Stimulated activated CD8-positive, alpha-beta memory T cell treated with anti-CD3 and anti-CD28 coated beads, Interleukin-7, amount 100 ng/mL, for 48 hours (primary cell): Measurements from ENCODE around the gene TRMT10A.

Experiments used
- DNase-seq, 2 donors: peaks; one replicate each; pipeline ENCODE4 v3.0.0-alpha.2; 2020; ENCODE audit warnings: low read depth in 1 of 2; ENCODE audit errors: extremely low read depth in 1 of 2

Gene TRMT10A

GRCh38 chr4:99563310-99564186 lies at the start of gene TRMT10A:
Gene TRMT10A (minus strand): TSS chr4:99564039. CDS start chr4:99559338, 4,701 bp downstream.
- DNase-seq, result peak; percentile 90 to 97

- DNase-seq, result no peak
These were observed 48.9 kb upstream of the TRMT10A start for GRCh38 chr4:99612704-99613103.

GRCh38 chr4:99612281-99612680 lies 48.4 kb upstream of the TRMT10A start:
- DNase-seq, result no peak

- no peak for DNase-seq
These were observed 46.9 kb upstream of the TRMT10A start for GRCh38 chr4:99610605-99611175.

GRCh38 chr4:99608417-99608816 lies 44.6 kb upstream of the TRMT10A start:
- no peak for DNase-seq

- no peak for DNase-seq
These were observed 42.9 kb upstream of the TRMT10A start for GRCh38 chr4:99606716-99607115.

GRCh38 chr4:99594818-99595217 lies 31.0 kb upstream of the TRMT10A start:
- DNase-seq, result no peak

GRCh38 chr4:99593781-99594641 lies 30.2 kb upstream of the TRMT10A start:
- no peak for DNase-seq

GRCh38 chr4:99591757-99592156 lies 27.9 kb upstream of the TRMT10A start:
- no peak for DNase-seq

GRCh38 chr4:99587803-99588202 lies 24.0 kb upstream of the TRMT10A start:
- DNase-seq, result no peak

- DNase-seq, result no peak
These were observed 23.5 kb upstream of the TRMT10A start for GRCh38 chr4:99587309-99587708.

GRCh38 chr4:99586797-99587196 lies 23.0 kb upstream of the TRMT10A start:
- no peak for DNase-seq

- no peak for DNase-seq
These were observed 22.5 kb upstream of the TRMT10A start for GRCh38 chr4:99586322-99586721.

- no peak for DNase-seq
These were observed 21.7 kb upstream of the TRMT10A start for GRCh38 chr4:99585516-99585915.

GRCh38 chr4:99578714-99579113 lies 14.9 kb upstream of the TRMT10A start:
- no peak for DNase-seq

GRCh38 chr4:99574530-99575324 lies 10.9 kb upstream of the TRMT10A start, which contains the start of gene MTTP:
Gene MTTP (plus strand): TSS chr4:99574824. CDS start chr4:99574910, 86 bp downstream.
- no peak for DNase-seq

GRCh38 chr4:99573735-99574368 lies 10.0 kb upstream of the TRMT10A start:
- no peak for DNase-seq

- no peak for DNase-seq
These were observed 8.8 kb upstream of the TRMT10A start for GRCh38 chr4:99572527-99573240.

- no peak for DNase-seq
These were observed 8.0 kb upstream of the TRMT10A start for GRCh38 chr4:99571883-99572282.
